HG03097 (cell line): ENCODE results near the gene ADAM19.

ENCODE experiments used
- ATAC-seq: cut with Tn5 transposase; IDR thresholded peaks from one replicate; pipeline ENCODE4 v1.9.1; 2021; ENCODE audit not compliant: unreplicated experiment, low FRiP score

The ADAM19 gene, protein sequence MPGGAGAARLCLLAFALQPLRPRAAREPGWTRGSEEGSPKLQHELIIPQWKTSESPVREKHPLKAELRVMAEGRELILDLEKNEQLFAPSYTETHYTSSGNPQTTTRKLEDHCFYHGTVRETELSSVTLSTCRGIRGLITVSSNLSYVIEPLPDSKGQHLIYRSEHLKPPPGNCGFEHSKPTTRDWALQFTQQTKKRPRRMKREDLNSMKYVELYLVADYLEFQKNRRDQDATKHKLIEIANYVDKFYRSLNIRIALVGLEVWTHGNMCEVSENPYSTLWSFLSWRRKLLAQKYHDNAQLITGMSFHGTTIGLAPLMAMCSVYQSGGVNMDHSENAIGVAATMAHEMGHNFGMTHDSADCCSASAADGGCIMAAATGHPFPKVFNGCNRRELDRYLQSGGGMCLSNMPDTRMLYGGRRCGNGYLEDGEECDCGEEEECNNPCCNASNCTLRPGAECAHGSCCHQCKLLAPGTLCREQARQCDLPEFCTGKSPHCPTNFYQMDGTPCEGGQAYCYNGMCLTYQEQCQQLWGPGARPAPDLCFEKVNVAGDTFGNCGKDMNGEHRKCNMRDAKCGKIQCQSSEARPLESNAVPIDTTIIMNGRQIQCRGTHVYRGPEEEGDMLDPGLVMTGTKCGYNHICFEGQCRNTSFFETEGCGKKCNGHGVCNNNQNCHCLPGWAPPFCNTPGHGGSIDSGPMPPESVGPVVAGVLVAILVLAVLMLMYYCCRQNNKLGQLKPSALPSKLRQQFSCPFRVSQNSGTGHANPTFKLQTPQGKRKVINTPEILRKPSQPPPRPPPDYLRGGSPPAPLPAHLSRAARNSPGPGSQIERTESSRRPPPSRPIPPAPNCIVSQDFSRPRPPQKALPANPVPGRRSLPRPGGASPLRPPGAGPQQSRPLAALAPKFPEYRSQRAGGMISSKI

GRCh38 chr5:157575381-157576020 lies at the start of gene ADAM19:
Gene ADAM19 (minus strand): TSS chr5:157575775. CDS start chr5:157575696, 79 bp downstream.
- no peak for ATAC-seq

- ATAC-seq: no peak
Observed at GRCh38 chr5:157624144-157624543, 48.6 kb upstream of the ADAM19 start.

DNA sequence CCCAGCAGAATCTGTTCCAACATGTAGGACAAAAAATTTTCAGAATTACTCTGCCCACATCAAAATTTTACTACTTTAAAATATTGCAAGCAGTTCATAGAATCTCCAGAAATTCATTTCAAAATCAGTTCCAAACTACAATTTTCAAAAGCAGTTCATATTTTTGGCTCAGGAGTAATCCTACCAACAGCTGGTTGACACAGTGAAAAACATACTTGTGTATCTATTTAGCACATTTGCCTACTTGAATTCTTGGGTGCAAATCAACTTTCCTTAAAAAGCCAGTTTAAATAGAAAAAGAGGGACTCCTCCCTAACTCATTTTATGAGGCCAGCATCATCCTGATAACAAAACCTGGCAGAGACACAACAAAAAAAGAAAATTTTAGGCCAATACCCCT lies 45.2 kb upstream of the ADAM19 start:
- ATAC-seq: no peak

GRCh38 chr5:157618191-157618765 lies 42.7 kb upstream of the ADAM19 start:
- no peak for ATAC-seq

DNA sequence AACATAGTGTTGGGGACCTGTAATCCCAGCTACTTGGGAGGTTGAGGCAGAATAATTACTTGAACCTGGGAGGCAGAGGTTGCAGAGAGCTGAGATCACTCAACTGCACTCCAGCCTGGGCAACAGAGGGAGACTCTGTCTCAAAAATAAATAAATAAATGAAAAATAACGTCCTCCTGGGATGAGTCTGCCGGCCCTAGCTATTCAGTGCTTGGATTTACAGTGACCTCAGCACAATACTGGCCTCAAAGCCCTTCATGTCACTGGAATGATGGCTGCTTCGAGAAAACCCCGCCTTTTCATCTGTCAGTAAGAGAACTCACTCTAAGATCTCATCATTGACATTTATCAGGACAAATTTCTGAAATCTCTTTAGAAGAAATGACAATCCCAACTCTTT lies 41.2 kb upstream of the ADAM19 start:
- ATAC-seq: no peak

DNA sequence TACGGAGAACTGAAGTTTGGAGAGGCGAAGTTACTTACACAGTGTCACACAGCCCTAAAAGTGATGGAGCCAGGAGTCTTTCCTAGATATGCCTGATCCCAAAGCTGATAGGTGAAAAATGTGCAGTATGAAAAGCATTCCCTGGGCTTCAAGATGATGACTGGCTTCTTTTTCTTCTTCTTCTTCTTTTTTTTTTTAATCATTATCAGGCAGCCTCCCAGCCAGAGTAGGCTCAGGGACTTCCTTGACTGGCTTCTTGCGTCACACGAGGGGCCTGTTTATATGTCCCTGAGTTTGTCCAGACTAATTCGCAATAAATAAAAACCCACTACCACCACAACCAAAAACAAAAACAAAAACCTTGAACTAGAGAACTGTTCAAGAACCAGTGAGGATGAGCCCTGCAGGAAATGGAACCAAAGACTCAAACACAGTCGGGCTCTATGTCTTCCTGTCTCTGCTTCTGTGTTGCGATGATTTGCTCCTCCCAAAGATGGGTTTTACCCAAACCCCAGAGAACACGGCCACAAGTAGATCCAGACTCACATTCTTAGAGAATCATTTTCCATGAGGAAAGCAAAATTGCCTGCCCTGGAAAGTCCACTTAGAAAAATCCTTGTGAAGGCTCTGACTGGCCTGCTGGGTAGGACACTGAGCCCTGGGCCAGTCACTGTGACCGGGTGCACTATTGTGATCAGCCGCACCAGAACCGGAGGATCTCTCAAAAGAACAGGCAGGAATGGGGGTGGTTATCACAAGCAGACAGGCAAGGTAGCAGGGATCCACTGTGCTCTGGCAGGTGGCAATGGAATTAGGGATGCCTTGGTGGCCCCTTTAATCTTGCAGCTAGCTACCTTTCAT lies 38.0 kb upstream of the ADAM19 start:
- no peak for ATAC-seq

DNA sequence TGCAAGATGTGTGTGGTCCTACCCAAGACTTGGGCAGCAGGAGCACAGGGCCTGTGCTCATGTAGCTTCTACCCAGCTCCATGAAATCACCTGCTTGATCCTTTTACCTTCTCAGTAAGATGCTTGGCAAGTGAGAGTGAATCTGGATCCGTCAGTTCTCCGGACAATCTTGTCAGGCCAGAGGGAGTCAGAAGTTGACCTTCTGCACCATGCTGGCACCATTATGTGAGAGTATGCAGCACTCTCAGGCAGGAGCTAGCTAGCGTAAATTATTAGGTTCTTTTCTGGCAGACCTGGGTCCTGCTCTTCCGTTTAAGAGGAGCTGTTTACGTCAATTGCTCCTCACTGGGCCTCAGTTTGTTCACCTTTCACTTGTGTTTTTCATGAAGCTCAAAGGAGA lies 37.0 kb upstream of the ADAM19 start:
- no peak for ATAC-seq

DNA sequence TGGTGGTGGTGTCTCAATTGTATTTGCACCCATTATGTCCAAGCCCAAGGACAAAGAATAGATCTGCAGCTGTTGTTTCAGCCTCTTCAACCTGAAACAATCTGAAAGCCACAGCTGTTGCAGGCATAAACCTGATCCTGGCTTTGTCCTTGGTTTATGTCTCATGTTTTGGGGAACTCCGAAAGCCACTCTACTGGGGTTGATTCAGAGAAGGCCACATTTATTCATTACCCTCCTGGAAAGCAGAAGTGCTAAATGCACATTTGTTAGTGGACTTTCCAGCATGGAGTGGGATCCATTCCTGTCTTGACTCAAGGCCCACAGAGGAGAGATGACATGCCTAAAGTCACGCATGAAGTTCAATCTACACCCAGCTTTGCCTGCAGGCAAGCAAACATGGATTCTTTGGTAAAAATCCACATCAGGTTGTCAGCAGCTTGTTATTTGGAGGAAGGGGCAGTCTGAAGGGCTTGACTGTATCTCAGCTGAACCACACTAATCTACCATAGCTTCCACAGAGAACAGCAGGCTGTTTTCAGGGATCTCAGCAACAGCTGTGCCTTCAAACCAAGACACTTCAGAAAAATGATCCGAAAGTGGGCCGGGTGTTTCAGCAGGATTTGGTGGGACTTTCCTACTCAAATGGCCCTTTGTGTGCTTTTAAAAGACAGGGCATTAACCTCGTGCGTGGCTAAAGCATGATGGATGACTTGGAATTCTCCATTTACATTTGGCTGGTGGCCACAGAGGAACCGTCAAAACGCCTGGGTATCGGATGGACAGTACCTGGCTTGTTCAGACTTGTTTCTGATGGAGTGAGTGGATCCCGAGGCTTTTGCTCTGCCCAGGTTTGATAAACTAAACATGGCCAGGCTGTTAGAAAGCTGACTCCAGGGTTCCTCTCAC lies 36.2 kb upstream of the ADAM19 start:
- no peak for ATAC-seq

- ATAC-seq: no peak
Observed at GRCh38 chr5:157610990-157611389, 35.4 kb upstream of the ADAM19 start.

DNA sequence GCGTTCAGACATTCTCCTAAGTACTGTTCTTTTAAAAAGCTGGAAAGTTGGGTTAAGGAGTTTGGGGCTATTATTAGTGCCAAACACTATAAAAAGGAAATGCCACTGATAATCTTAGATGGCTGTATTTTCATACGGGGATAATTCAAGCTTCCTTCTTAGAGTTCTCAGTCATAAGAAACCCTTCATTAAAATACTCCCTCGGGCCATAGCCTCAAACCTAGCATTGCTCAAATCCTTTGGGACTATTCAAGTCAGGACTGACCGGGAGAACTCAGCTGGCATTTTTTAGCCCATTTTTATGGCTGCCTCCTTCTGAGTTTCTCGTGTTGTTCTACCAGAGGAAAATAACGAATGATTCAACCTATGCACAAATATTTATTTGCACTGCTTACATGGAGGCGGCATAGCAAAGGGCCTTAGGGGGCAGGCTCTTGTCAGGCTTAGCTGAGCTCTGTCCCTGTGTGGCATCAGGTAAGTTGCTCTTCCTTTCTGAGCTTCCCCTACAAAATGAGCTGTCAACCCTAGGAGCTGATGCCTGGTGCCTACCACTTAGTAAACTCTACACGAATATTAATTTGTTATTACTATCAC lies 33.5 kb upstream of the ADAM19 start:
- no peak for ATAC-seq

GRCh38 chr5:157607371-157608161 lies 32.0 kb upstream of the ADAM19 start:
- peak; percentile 47 for ATAC-seq

GRCh38 chr5:157606046-157606445 lies 30.5 kb upstream of the ADAM19 start:
- ATAC-seq: no peak

DNA sequence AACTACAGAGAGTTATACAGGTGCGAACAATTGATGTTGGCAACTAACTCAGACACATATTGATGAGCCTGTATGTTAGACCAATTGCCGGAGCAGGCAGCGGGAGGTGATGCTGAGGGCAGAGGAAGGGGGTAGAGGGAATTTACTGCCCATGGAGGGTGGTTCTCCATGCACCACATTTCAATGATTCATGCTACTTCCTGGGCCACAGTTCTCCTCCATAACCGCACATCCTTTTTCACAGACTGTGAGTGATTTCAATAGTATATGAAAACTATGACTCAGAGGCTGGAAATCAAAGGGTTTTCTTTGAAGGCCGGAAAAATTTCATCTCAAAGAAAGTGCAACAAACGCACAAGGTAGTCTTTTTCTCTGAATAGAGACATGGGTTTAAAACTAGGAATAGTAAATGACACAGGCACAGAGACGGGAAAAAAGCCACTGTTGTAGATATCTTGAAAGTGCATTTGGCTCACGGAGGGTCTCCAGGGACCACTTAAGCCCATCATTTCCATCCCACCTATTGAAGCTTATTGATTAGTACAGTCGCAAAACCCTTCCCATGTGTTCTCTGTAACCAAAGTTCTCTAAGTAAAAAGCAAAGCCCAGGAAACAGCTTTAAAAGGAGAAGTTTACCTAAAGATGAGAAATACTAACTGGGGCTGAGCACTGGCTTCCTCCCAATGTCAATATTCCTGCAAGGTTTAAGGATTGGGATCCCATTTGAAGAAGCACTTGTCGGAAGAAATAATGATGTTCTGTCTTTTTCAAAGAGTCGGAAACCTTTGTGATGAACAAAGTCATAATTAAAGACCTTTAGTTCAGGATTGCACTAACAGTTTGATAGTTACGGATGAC lies 28.0 kb upstream of the ADAM19 start:
- ATAC-seq: no peak

DNA sequence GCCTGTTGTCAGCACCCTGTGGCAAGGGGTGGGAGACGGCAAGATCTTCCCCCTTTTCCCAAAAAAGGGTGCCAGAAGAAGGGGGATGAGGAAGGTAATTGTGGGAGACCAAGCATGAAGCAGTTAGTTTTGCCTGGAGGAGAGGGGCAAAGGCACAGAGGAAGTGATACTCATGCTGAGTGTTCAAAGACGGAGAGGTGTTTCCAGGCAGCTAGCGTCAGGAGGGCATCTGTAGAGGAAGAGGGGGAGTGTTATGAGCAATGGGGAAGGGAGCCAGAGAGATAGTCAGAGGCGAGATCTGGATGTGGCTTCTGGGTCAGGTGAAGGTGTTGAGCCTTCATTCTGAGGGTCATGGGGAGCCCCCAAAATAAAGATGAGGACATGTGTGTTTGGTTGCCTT lies 26.9 kb upstream of the ADAM19 start:
- ATAC-seq: peak; percentile 54

- no peak for ATAC-seq
Observed at GRCh38 chr5:157600252-157600651, 24.7 kb upstream of the ADAM19 start.

- no peak for ATAC-seq
Observed at GRCh38 chr5:157599565-157599964, 24.0 kb upstream of the ADAM19 start.
